Body of pancreas (tissue), 4 donors: ENCODE results near the gene RXRB. TPM values are rescaled to one million over a fixed set of nuclear protein-coding genes. Genes with fewer than 3 reads are reported as not detected.

ENCODE experiments used
- ATAC-seq: fragments of 150-250 bp; one replicate; pipeline ENCODE4 v1.9.1; 2016
- DNase-seq, 4 donors: peaks; one replicate each; pipeline ENCODE4 v3.0.0-alpha.2; 2019
- H3K27ac ChIP-seq, 4 donors: fragments of 200-600 bp; sonication (generic); 1 replicate in 3 of 4; 2 replicates in 1 of 4; pipeline versions ENCODE4 v1.5.1 to v1.6.1; 2016 to 2019; ENCODE audit warnings: mild to moderate bottlenecking in 1 of 4, mixed read lengths in 1 of 4, moderate library complexity in 1 of 4
- H3K27me3 ChIP-seq, 2 donors: fragments of 200-600 bp; sonication (generic); one replicate each; pipeline ENCODE4 v1.6.0; 2016; ENCODE audit warnings: mild to moderate bottlenecking in 1 of 2
- H3K36me3 ChIP-seq, 2 donors: fragments of 200-600 bp; sonication (generic); replicated peaks in 1 of 2; 2 replicates each; pipeline ENCODE4 v1.5.1; 2016; ENCODE audit warnings: low read depth in 2 of 2; ENCODE audit not compliant: insufficient read depth in 1 of 2
- H3K4me1 ChIP-seq: fragments of 200-600 bp; sonication (generic); one replicate; pipeline ENCODE4 v1.6.0; 2016
- H3K4me3 ChIP-seq, 2 donors: fragments of 200-600 bp; sonication (generic); 1 replicate in 1 of 2; 2 replicates in 1 of 2; pipeline ENCODE4 v1.5.1; 2016 to 2019
- H3K9me3 ChIP-seq, 3 donors: fragments of 200-600 bp; sonication (generic); 1 replicate in 2 of 3; 2 replicates in 1 of 3; pipeline ENCODE4 v1.5.1; 2016
- CTCF ChIP-seq, 7 experiments: fragments of 450-650 bp in 4 of 7; fragments of 200-600 bp in 3 of 7; sonication (generic) in 3 of 7; IDR thresholded peaks; one replicate each; pipeline ENCODE4 v1.5.1; 2016 to 2019; ENCODE audit warnings: antibody characterized with exemption in 7 of 7
- POLR2A ChIP-seq, 3 donors: fragments of 450-650 bp; IDR thresholded peaks; one replicate each; pipeline ENCODE4 v1.6.1; 2016; ENCODE audit warnings: antibody characterized with exemption in 3 of 3, mild to moderate bottlenecking in 2 of 3
- WGBS, 2 donors: methylation state at CpG; one replicate each; pipeline ENCODE4 v1.1.5; 2017; 5-methylcytosine and 5-hydroxymethylcytosine counted together
- intact Hi-C: fragments of 100-400 bp; cut with DNase I; formaldehyde crosslinking; loops from one replicate; pipeline ENCODE4 v1.15.1; 2023
- total RNA-seq, 2 donors: library from RNA; depleted of rRNA; stranded (reverse); fragments of >200 nt; gene quantifications; one replicate each; pipeline ENCODE4 v1.1.0, GENCODE V29; 2016

RXRB gene
- total RNA-seq, 2 donors from 2014 or later, result 17.1 to 21.0 TPM

GRCh38 chr6:33247977-33248642 lies 47.6 kb upstream of the RXRB start:
- H3K4me3 ChIP-seq, result no peak overlapping the region
- no peaks in the 10 kb centered on the region for H3K27me3 ChIP-seq
- intact Hi-C loops, result loop anchor here (5.0 to 10.0 kb wide), 2 partner anchors 86 to 133 kb away; no protein-coding TSS in a partner anchor
- WGBS, 2 donors, result 3 to 9% methylated on average over 16 to 28 of the region's 28 CpGs
- H3K4me1 ChIP-seq, result peaks cover 22% of the 10 kb centered on the region
- H3K9me3 ChIP-seq, result no peaks in the 10 kb centered on the region
- peak overlapping the region; percentile 71 to 95 (median 89) for H3K27ac ChIP-seq
- ATAC-seq, result peak; percentile 72
- DNase-seq, result peak; percentile 90 to 93 (median 92)
- no peaks in the 10 kb centered on the region for H3K36me3 ChIP-seq
- TF ChIP-seq CTCF (IDR thresholded peaks at IDR 0.05), result peak; percentile 80 to 99 (median 98)
- TF ChIP-seq POLR2A (IDR thresholded peaks at IDR 0.05), result no peak

- H3K36me3 ChIP-seq, result no peaks in the 10 kb centered on the region
- intact Hi-C loops, result loop anchor here (5.0 to 10.0 kb wide), 2 partner anchors 129 to 236 kb away; partner anchors contain the start of gene HLA-DOA
- H3K27ac ChIP-seq, result no peak overlapping the region
- H3K27me3 ChIP-seq, result no peaks in the 10 kb centered on the region
- peaks cover 6% of the 10 kb centered on the region for H3K4me1 ChIP-seq
- TF ChIP-seq POLR2A (IDR thresholded peaks at IDR 0.05) (no peak), CTCF (IDR thresholded peaks at IDR 0.05) (no peak)
- no peaks in the 10 kb centered on the region for H3K9me3 ChIP-seq
- ATAC-seq, result no peak
- 35 to 36% methylated on average over 1 of the region's 1 CpG for WGBS, 2 donors
- no peak overlapping the region for H3K4me3 ChIP-seq
- no peak for DNase-seq
Measured at GRCh38 chr6:33243476-33243875, 43.0 kb upstream of the RXRB start.

GRCh38 chr6:33241968-33242367 lies 41.5 kb upstream of the RXRB start:
- no peak overlapping the region for H3K4me3 ChIP-seq
- 43 to 56% methylated on average over 3 of the region's 3 CpGs for WGBS, 2 donors
- H3K27ac ChIP-seq, result no peak overlapping the region
- no peak for TF ChIP-seq CTCF (IDR thresholded peaks at IDR 0.05)
- no peak for TF ChIP-seq POLR2A (IDR thresholded peaks at IDR 0.05)
- DNase-seq (no peak), ATAC-seq (no peak)
- H3K4me1 ChIP-seq, result no peaks in the 10 kb centered on the region
- intact Hi-C loops, result loop anchor here (5.0 to 10.0 kb wide), 2 partner anchors 127 to 235 kb away; partner anchors contain the start of gene HLA-DOA
- no peaks in the 10 kb centered on the region for H3K27me3 ChIP-seq
- no peaks in the 10 kb centered on the region for H3K9me3 ChIP-seq
- no peaks in the 10 kb centered on the region for H3K36me3 ChIP-seq

- intact Hi-C loops, result no loop called here
- 38 to 48% methylated on average over 2 of the region's 2 CpGs for WGBS, 2 donors
- TF ChIP-seq POLR2A (IDR thresholded peaks at IDR 0.05) (no peak), CTCF (IDR thresholded peaks at IDR 0.05) (no peak)
- DNase-seq (no peak), ATAC-seq (no peak)
- H3K4me1 ChIP-seq, result no peaks in the 10 kb centered on the region
- no peaks in the 10 kb centered on the region for H3K9me3 ChIP-seq
- no peak overlapping the region for H3K4me3 ChIP-seq
- no peaks in the 10 kb centered on the region for H3K27me3 ChIP-seq
- H3K36me3 ChIP-seq, result no peaks in the 10 kb centered on the region
- no peak overlapping the region for H3K27ac ChIP-seq
Measured at GRCh38 chr6:33237741-33238140, 37.3 kb upstream of the RXRB start.

GRCh38 chr6:33236852-33237251 lies 36.4 kb upstream of the RXRB start:
- Histone ChIP-seq H3K27ac (no peak overlapping the region), H3K4me1 (no peaks in the 10 kb centered on the region), H3K9me3 (no peaks in the 10 kb centered on the region), H3K4me3 (no peak overlapping the region), H3K36me3 (no peaks in the 10 kb centered on the region), H3K27me3 (no peaks in the 10 kb centered on the region)
- ATAC-seq, result no peak
- intact Hi-C loops, result no loop called here
- DNase-seq, result no peak
- 78 to 90% methylated on average over 6 of the region's 6 CpGs for WGBS, 2 donors
- TF ChIP-seq CTCF (IDR thresholded peaks at IDR 0.05) (no peak), POLR2A (IDR thresholded peaks at IDR 0.05) (no peak)
